GM12878 (cell line): ENCODE data around the gene ATP8B1. TPM values are rescaled to one million over a fixed set of nuclear protein-coding genes. Genes with fewer than 3 reads are reported as not detected.

Experiments
- ATAC-seq: fragments of 200-7000 bp; cut with Tn5 transposase; 3 replicates; pipeline ENCODE4 v1.9.1; 2020; ENCODE audit warnings: mild to moderate bottlenecking, moderate library complexity
- BruUV-seq: library from RNA; stranded (reverse); fragments of 400-500 nt; replicated peaks from 2 replicates; lab custom pipeline; 2021; lab: Mats Ljungman, UMichigan
- CTCF ChIA-PET: fragments of 300-600 bp; sonication (Branson Sonifier 250); formaldehyde crosslinking; extraction: SDS; loops from one replicate; lab custom pipeline; 2021; ENCODE audit warnings: inconsistent platforms; lab: Yijun Ruan, JAX
- POLR2A ChIA-PET: fragments of 350-600 bp; formaldehyde crosslinking; extraction: SDS; loops from one replicate; lab custom pipeline; 2021; ENCODE audit warnings: inconsistent platforms; lab: Charles Lee
- RAD21 ChIA-PET: fragments of 300-600 bp; sonication (Branson Sonifier 250); formaldehyde crosslinking; loops from one replicate; lab custom pipeline; 2023; ENCODE audit warnings: antibody characterized with exemption; ENCODE audit not compliant: unreplicated experiment; lab: Charles Lee
- SMC1A ChIA-PET: fragments of 300-600 bp; sonication (Branson Sonifier 250); formaldehyde crosslinking; loops from one replicate; lab custom pipeline; 2023; ENCODE audit not compliant: unreplicated experiment, uncharacterized antibody; lab: Charles Lee
- DNase-seq: peaks from one replicate; pipeline ENCODE4 v3.0.0-alpha.2; 2011; ENCODE audit warnings: low read depth, low spot score
- FAIRE-seq: peaks from 3 replicates; lab custom pipeline; 2011; peaks lifted over from hg19 to GRCh38; lab: Jason Lieb, UNC
- H2AFZ ChIP-seq: 2 replicates; pipeline ENCODE4 v1.6.0; 2011; ENCODE audit warnings: low read depth, low read length, control low read depth; ENCODE audit not compliant: control insufficient read depth
- H3K27ac ChIP-seq: 2 replicates; pipeline ENCODE4 v1.5.1; 2011; ENCODE audit warnings: control low read depth; ENCODE audit not compliant: control insufficient read depth, insufficient read depth
- H3K27me3 ChIP-seq, 2 experiments: replicated peaks in 1 of 2; 2 replicates each; pipeline versions ENCODE4 v1.6.0 to v1.6.1; 2011; ENCODE audit warnings: low read length in 1 of 2; ENCODE audit not compliant: control insufficient read depth in 2 of 2, insufficient read depth in 2 of 2
- H3K36me3 ChIP-seq, 2 experiments: 2 replicates each; pipeline ENCODE4 v1.5.1; 2011; ENCODE audit warnings: low read length in 1 of 2; ENCODE audit not compliant: control insufficient read depth in 2 of 2, insufficient read depth in 2 of 2
- H3K4me1 ChIP-seq: 2 replicates; pipeline ENCODE4 v1.6.1; 2011; ENCODE audit warnings: mild to moderate bottlenecking, low read length, moderate library complexity, mixed read lengths; ENCODE audit not compliant: control insufficient read depth, insufficient read depth
- H3K4me2 ChIP-seq: 2 replicates; pipeline ENCODE4 v1.6.0; 2011; ENCODE audit warnings: control low read depth; ENCODE audit not compliant: control insufficient read depth, insufficient read depth
- H3K4me3 ChIP-seq: fragments of 200-600 bp; sonication (generic); 2 replicates; pipeline ENCODE4 v1.5.1; 2016
- H3K79me2 ChIP-seq: 2 replicates; pipeline ENCODE4 v1.6.0; 2011; ENCODE audit warnings: low read length; ENCODE audit not compliant: control insufficient read depth, insufficient read depth
- H3K9ac ChIP-seq: 2 replicates; pipeline ENCODE4 v1.8.0; 2011; ENCODE audit warnings: low read length, control low read depth, mixed read lengths; ENCODE audit not compliant: control insufficient read depth, insufficient read depth
- H3K9me3 ChIP-seq: replicated peaks from 3 replicates; pipeline ENCODE4 v1.5.1; 2011; ENCODE audit warnings: mild to moderate bottlenecking, low read length; ENCODE audit not compliant: control insufficient read depth, insufficient read depth
- H4K20me1 ChIP-seq: 2 replicates; pipeline ENCODE4 v1.6.0; 2011; ENCODE audit not compliant: control insufficient read depth, insufficient read depth
- BCL11A ChIP-seq: IDR thresholded peaks from 2 replicates; pipeline ENCODE4 v1.6.1; 2011; ENCODE audit warnings: low read depth, low read length
- BMI1 ChIP-seq: fragments of 450-650 bp; IDR thresholded peaks from 2 replicates; pipeline ENCODE4 v1.6.1; 2016; ENCODE audit warnings: mild to moderate bottlenecking, moderate library complexity, borderline replicate concordance
- CBFB ChIP-seq: IDR thresholded peaks from 2 replicates; pipeline ENCODE4 v1.6.1; 2016; ENCODE audit warnings: antibody characterized with exemption, low read depth
- GABPA ChIP-seq: IDR thresholded peaks from 2 replicates; pipeline ENCODE4 v1.6.1; 2014; ENCODE audit warnings: antibody characterized with exemption, low read depth, mild to moderate bottlenecking, inconsistent platforms
- HDAC2 ChIP-seq: fragments of 200-600 bp; sonication (generic); IDR thresholded peaks from 2 replicates; pipeline ENCODE4 v1.6.1; 2017
- NFYA ChIP-seq: IDR thresholded peaks from 2 replicates; pipeline ENCODE4 v1.6.1; 2011; ENCODE audit warnings: low read depth, mild to moderate bottlenecking, low read length, improper control_type of control experiment, borderline replicate concordance
- RB1 ChIP-seq: fragments of 450-650 bp; formaldehyde crosslinking; IDR thresholded peaks from 2 replicates; pipeline ENCODE4 v1.6.1; 2017; ENCODE audit warnings: mild to moderate bottlenecking, borderline replicate concordance
- SMC3 ChIP-seq: IDR thresholded peaks from 2 replicates; pipeline ENCODE4 v1.6.1; 2011; ENCODE audit warnings: low read length, improper control_type of control experiment, borderline replicate concordance
- USF1 ChIP-seq: IDR thresholded peaks from 2 replicates; pipeline ENCODE4 v1.6.1; 2011; ENCODE audit warnings: borderline replicate concordance, low read depth, mild to moderate bottlenecking, moderate library complexity, mixed read lengths, low read length; ENCODE audit not compliant: insufficient read depth; ENCODE audit errors: extremely low read length
- WGBS: methylation state at CpG from one replicate; pipeline ENCODE4 v1.1.6; 2016; ENCODE audit warnings: low lambda C conversion rate; ENCODE audit not compliant: insufficient replicate concordance, insufficient coverage; ENCODE audit errors: missing lambda C conversion rate; 5-methylcytosine and 5-hydroxymethylcytosine counted together
- in situ Hi-C: fragments of 300-500 bp; cut with MboI; formaldehyde crosslinking; loops from 9 replicates; pipeline ENCODE4 v1.14.3; 2018; ENCODE audit warnings: mixed read lengths
- intact Hi-C: fragments of 100-400 bp; cut with micrococcal nuclease; formaldehyde crosslinking; loops from one replicate; pipeline ENCODE4 v1.14.2; 2022; ENCODE audit not compliant: unreplicated experiment
- polyA plus RNA-seq, 11 experiments: library from polyadenylated mRNA; depleted of rRNA in 4 of 11; unstranded in 6 of 11; stranded (reverse) in 5 of 11; fragments of >200 nt; fragmentation: Nextera tagmentation in 4 of 11; fragmentation: Illumina TruSeq in 1 of 11; extraction: Ambion mirVana in 4 of 11; extraction: Trizol in 1 of 11; gene quantifications; 1 replicate in 1 of 11; 2 replicates in 10 of 11; pipeline versions ENCODE4 v1.2.1 to v1.2.3, GENCODE V29; 2011 to 2016; ENCODE audit warnings: inconsistent platforms in 2 of 11, missing spikeins in 2 of 11, low read depth in 1 of 11
- total RNA-seq, 4 experiments: library from RNA; depleted of rRNA in 3 of 4; stranded (reverse); fragments of >200 nt in 3 of 4; fragmentation: Illumina TruSeq in 1 of 4; extraction: Trizol in 1 of 4; gene quantifications; 2 replicates each; pipeline versions ENCODE4 v1.2.1 to v1.2.3, GENCODE V29; 2013 to 2021
- TF ChIP-seq, protein P1 (sequence below): IDR thresholded peaks from 2 replicates; pipeline ENCODE4 v1.6.1; 2012; ENCODE audit warnings: improper control_type of control experiment, low read depth, low read length; ENCODE audit not compliant: insufficient replicate concordance
- TF ChIP-seq, protein P2 (sequence below): fragments of 450-650 bp; IDR thresholded peaks from 2 replicates; pipeline ENCODE4 v1.6.1; 2017; ENCODE audit warnings: low read depth, mild to moderate bottlenecking, moderate library complexity

The ATP8B1 gene
- total and polyA plus RNA-seq, 10 of the 15 experiments (the other 5 are each of a cell fraction or from before 2014, with no cell fraction given): 0.03 to 0.37 (median 0.11) TPM

GRCh38 chr18:57791192-57791591, 11.9 kb downstream of the ATP8B1 start:
- intact Hi-C loops (no loop called here), in situ Hi-C loops (no loop called here)
- no TSS peak for BruUV-seq
- RAD21 ChIA-PET: no interaction called here
- DNase-seq (no peak), ATAC-seq (no peak), FAIRE-seq (no peak)
- Histone ChIP-seq H4K20me1 (no peaks in the 10 kb centered on the region), H3K27me3 (no peaks in the 10 kb centered on the region), H3K4me3 (no peak overlapping the region), H3K79me2 (no peaks in the 10 kb centered on the region), H3K27ac (no peak overlapping the region), H3K4me1 (no peaks in the 10 kb centered on the region), H3K4me2 (no peak overlapping the region), H3K36me3 (no peaks in the 10 kb centered on the region), H3K9ac (no peak overlapping the region), H3K9me3 (no peaks in the 10 kb centered on the region; the same call in 2 of the 3 replicates), H2AFZ (no peak overlapping the region)
- CTCF ChIA-PET: no interaction called here
- SMC1A ChIA-PET: no interaction called here
- 48% methylated on average over 4 of the region's 5 CpGs for WGBS
- no peak for TF ChIP-seq BMI1
- TF ChIP-seq BCL11A: no peak
- no peak for TF ChIP-seq USF1
- POLR2A ChIA-PET: no interaction called here

GRCh38 chr18:57790316-57790715, 12.8 kb downstream of the ATP8B1 start:
- no peaks in the 10 kb centered on the region for H3K27me3 ChIP-seq
- H2AFZ ChIP-seq: no peak overlapping the region
- POLR2A ChIA-PET: no interaction called here
- DNase-seq: no peak
- no peaks in the 10 kb centered on the region for H4K20me1 ChIP-seq
- WGBS: 60% methylated on average over 4 of the region's 4 CpGs
- in situ Hi-C loops (no loop called here), intact Hi-C loops (no loop called here)
- H3K9ac ChIP-seq: no peak overlapping the region
- H3K9me3 ChIP-seq: no peaks in the 10 kb centered on the region; the same call in 2 of the 3 replicates
- no peak overlapping the region for H3K27ac ChIP-seq
- no peak for FAIRE-seq
- H3K4me1 ChIP-seq: no peaks in the 10 kb centered on the region
- RAD21 ChIA-PET: no interaction called here
- no peak for ATAC-seq
- H3K4me3 ChIP-seq: no peak overlapping the region
- SMC1A ChIA-PET: no interaction called here
- H3K79me2 ChIP-seq: no peaks in the 10 kb centered on the region
- CTCF ChIA-PET: interaction anchor here (1.2 kb wide), 1 partner anchor 10 kb away, joined by 3 read pairs; no protein-coding TSS in a partner anchor
- BruUV-seq: no TSS peak
- H3K4me2 ChIP-seq: no peak overlapping the region
- H3K36me3 ChIP-seq: no peaks in the 10 kb centered on the region
- no peak for TF ChIP-seq GABPA
- TF ChIP-seq, protein P1, sequence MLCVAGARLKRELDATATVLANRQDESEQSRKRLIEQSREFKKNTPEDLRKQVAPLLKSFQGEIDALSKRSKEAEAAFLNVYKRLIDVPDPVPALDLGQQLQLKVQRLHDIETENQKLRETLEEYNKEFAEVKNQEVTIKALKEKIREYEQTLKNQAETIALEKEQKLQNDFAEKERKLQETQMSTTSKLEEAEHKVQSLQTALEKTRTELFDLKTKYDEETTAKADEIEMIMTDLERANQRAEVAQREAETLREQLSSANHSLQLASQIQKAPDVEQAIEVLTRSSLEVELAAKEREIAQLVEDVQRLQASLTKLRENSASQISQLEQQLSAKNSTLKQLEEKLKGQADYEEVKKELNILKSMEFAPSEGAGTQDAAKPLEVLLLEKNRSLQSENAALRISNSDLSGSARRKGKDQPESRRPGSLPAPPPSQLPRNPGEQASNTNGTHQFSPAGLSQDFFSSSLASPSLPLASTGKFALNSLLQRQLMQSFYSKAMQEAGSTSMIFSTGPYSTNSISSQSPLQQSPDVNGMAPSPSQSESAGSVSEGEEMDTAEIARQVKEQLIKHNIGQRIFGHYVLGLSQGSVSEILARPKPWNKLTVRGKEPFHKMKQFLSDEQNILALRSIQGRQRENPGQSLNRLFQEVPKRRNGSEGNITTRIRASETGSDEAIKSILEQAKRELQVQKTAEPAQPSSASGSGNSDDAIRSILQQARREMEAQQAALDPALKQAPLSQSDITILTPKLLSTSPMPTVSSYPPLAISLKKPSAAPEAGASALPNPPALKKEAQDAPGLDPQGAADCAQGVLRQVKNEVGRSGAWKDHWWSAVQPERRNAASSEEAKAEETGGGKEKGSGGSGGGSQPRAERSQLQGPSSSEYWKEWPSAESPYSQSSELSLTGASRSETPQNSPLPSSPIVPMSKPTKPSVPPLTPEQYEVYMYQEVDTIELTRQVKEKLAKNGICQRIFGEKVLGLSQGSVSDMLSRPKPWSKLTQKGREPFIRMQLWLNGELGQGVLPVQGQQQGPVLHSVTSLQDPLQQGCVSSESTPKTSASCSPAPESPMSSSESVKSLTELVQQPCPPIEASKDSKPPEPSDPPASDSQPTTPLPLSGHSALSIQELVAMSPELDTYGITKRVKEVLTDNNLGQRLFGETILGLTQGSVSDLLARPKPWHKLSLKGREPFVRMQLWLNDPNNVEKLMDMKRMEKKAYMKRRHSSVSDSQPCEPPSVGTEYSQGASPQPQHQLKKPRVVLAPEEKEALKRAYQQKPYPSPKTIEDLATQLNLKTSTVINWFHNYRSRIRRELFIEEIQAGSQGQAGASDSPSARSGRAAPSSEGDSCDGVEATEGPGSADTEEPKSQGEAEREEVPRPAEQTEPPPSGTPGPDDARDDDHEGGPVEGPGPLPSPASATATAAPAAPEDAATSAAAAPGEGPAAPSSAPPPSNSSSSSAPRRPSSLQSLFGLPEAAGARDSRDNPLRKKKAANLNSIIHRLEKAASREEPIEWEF: no peak
- TF ChIP-seq RB1: no peak
- TF ChIP-seq, protein P2, sequence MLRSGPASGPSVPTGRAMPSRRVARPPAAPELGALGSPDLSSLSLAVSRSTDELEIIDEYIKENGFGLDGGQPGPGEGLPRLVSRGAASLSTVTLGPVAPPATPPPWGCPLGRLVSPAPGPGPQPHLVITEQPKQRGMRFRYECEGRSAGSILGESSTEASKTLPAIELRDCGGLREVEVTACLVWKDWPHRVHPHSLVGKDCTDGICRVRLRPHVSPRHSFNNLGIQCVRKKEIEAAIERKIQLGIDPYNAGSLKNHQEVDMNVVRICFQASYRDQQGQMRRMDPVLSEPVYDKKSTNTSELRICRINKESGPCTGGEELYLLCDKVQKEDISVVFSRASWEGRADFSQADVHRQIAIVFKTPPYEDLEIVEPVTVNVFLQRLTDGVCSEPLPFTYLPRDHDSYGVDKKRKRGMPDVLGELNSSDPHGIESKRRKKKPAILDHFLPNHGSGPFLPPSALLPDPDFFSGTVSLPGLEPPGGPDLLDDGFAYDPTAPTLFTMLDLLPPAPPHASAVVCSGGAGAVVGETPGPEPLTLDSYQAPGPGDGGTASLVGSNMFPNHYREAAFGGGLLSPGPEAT: no peak
- no peak for TF ChIP-seq SMC3
- no peak for TF ChIP-seq NFYA
- no peak for TF ChIP-seq CBFB
- TF ChIP-seq HDAC2: no peak
